Measurements from ENCODE around the gene TRIM66. TPM values are rescaled to one million over a fixed set of nuclear protein-coding genes. Genes with fewer than 3 reads are reported as not detected.

Gene TRIM66
- total and polyA plus RNA-seq, 2 donors (not counting 3 experiments of a cell fraction or from before 2014, with no cell fraction given) = 5.5 to 11.7 TPM

DNA sequence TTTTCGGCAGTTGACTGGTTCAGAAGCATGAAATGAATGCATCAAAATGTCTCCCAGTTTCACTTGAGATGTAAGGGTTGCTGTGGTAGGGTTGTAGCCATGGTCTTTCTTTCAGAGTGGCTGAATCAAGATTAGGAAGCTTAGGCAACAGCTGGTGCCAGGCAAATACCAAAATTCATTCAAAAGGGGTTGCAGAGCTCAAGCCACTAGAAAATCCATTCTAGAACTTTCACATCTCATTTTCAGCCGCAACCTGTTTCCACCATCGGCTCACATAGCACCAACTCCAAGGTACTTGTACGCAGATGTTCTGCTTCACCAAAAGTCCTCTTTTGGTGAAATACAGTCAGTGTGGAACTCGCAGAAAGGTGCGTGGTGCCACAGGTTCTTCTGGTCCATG lies 48.0 kb downstream of the TRIM66 start:
- no peak overlapping the region for H3K4me2 ChIP-seq (ENCODE audit: insufficient read depth, low read length)
- no peaks in the 10 kb centered on the region for H3K9me1 ChIP-seq (replicated peaks; ENCODE audit: control insufficient read depth, extremely low read depth, insufficient read depth, low read length)
- no peak for DNase-seq (ENCODE audit: low read depth, low spot score)
- H3K27me3 ChIP-seq (ENCODE audit: control insufficient read depth in 2 of 2, insufficient read depth in 2 of 2, low read length in 2 of 2) = no peaks in the 10 kb centered on the region
- intact Hi-C loops (cut with micrococcal nuclease) = no loop called here
- TF ChIP-seq EZH2 (IDR thresholded peaks at IDR 0.05; ENCODE audit: borderline replicate concordance, low read depth, low read length, severe bottlenecking) = no peak
- H3K9me3 ChIP-seq (replicated peaks; ENCODE audit: control insufficient read depth, insufficient read depth, low read length) = no peaks in the 10 kb centered on the region
- H3K4me3 ChIP-seq (replicated peaks in 1 of 3; ENCODE audit: insufficient read depth in 1 of 3, low read depth in 1 of 3, low read length in 3 of 3) = no peak overlapping the region
- dilution Hi-C loops (cut with MboI; ENCODE audit: extremely low pct_ligation_motif_present, low sequenced_read_pairs) = no loop called here
- POLR2A ChIA-PET = no interaction called here
- H3K79me2 ChIP-seq (ENCODE audit: control insufficient read depth, insufficient read depth, low read length) = no peaks in the 10 kb centered on the region
- H3K27ac ChIP-seq (ENCODE audit: insufficient read depth, low read depth, low read length) = no peak overlapping the region
- no peak overlapping the region for H3K9ac ChIP-seq (replicated peaks; ENCODE audit: extremely low read depth, insufficient read depth, low read length)
- FAIRE-seq = no peak
- peaks cover 0 to 13% of the 10 kb centered on the region in 2 experiments for H3K36me3 ChIP-seq (ENCODE audit: control insufficient read depth in 2 of 2, extremely low read depth in 1 of 2, insufficient read depth in 2 of 2, low read length in 2 of 2)
- H3K4me1 ChIP-seq (ENCODE audit: control insufficient read depth, extremely low read depth, insufficient read depth, low read length) = no peaks in the 10 kb centered on the region
- BruUV-seq (replicated peaks) = no TSS peak
- CTCF ChIA-PET = interaction anchor here (1.3 kb wide), 1 partner anchor 11 kb away, joined by 3 read pairs; no protein-coding TSS in a partner anchor
- no peaks in the 10 kb centered on the region for H4K20me1 ChIP-seq (replicated peaks; ENCODE audit: control insufficient read depth, extremely low read depth, insufficient read depth, low read length)
- H2AFZ ChIP-seq (ENCODE audit: low read depth, low read length) = no peak overlapping the region

DNA sequence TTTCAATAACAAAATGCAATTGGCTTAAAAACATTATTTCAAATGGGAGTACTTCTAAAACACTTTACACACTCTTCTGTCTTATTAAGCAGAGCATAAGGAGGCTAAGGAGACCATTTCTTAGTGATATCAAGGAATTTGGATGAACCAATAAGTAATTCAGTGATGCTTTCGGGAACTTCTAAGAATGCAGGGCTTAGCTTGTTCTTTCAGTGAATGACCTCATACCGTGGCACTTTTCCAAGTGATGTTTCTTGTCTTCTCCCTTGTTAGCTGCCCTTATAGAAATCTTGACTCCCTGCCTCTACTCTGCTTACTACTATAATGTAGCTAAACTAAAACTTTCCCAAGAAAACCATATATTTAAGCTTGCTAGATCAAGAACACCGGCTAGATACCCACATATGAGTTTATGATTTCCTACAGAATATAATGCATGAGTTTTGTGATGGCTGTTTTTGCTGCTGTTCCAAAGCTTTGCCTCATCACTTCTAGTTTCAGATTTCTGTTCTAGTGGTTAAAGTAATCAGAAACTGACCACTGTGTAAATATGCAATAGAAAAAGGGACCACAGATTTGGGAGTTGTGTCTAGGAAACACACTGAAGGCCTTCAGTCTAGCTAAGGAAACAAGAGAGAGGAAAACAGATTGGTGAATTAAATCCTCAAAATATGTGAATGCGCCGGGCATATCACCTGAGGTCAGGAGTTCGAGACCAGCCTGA lies 50.9 kb downstream of the TRIM66 start:
- DNase-seq (ENCODE audit: low read depth, low spot score) = no peak
- Histone ChIP-seq H2AFZ (ENCODE audit: low read depth, low read length) (no peak overlapping the region), H3K9ac (replicated peaks; ENCODE audit: extremely low read depth, insufficient read depth, low read length) (no peak overlapping the region), H3K79me2 (ENCODE audit: control insufficient read depth, insufficient read depth, low read length) (no peaks in the 10 kb centered on the region), H3K36me3 (ENCODE audit: control insufficient read depth in 2 of 2, extremely low read depth in 1 of 2, insufficient read depth in 2 of 2, low read length in 2 of 2) (peaks cover 0 to 5% of the 10 kb centered on the region in 2 experiments), H3K27me3 (ENCODE audit: control insufficient read depth in 2 of 2, insufficient read depth in 2 of 2, low read length in 2 of 2) (no peaks in the 10 kb centered on the region), H3K4me1 (ENCODE audit: control insufficient read depth, extremely low read depth, insufficient read depth, low read length) (no peaks in the 10 kb centered on the region), H3K9me3 (replicated peaks; ENCODE audit: control insufficient read depth, insufficient read depth, low read length) (no peaks in the 10 kb centered on the region), H3K4me2 (ENCODE audit: insufficient read depth, low read length) (no peak overlapping the region), H3K9me1 (replicated peaks; ENCODE audit: control insufficient read depth, extremely low read depth, insufficient read depth, low read length) (no peaks in the 10 kb centered on the region), H3K27ac (ENCODE audit: insufficient read depth, low read depth, low read length) (no peak overlapping the region), H4K20me1 (replicated peaks; ENCODE audit: control insufficient read depth, extremely low read depth, insufficient read depth, low read length) (no peaks in the 10 kb centered on the region), H3K4me3 (replicated peaks in 1 of 3; ENCODE audit: insufficient read depth in 1 of 3, low read depth in 1 of 3, low read length in 3 of 3) (no peak overlapping the region)
- TF ChIP-seq POLR2A (IDR thresholded peaks at IDR 0.05; ENCODE audit: low read depth, low read length) = no peak
- TF ChIP-seq, protein P1, sequence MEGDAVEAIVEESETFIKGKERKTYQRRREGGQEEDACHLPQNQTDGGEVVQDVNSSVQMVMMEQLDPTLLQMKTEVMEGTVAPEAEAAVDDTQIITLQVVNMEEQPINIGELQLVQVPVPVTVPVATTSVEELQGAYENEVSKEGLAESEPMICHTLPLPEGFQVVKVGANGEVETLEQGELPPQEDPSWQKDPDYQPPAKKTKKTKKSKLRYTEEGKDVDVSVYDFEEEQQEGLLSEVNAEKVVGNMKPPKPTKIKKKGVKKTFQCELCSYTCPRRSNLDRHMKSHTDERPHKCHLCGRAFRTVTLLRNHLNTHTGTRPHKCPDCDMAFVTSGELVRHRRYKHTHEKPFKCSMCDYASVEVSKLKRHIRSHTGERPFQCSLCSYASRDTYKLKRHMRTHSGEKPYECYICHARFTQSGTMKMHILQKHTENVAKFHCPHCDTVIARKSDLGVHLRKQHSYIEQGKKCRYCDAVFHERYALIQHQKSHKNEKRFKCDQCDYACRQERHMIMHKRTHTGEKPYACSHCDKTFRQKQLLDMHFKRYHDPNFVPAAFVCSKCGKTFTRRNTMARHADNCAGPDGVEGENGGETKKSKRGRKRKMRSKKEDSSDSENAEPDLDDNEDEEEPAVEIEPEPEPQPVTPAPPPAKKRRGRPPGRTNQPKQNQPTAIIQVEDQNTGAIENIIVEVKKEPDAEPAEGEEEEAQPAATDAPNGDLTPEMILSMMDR (IDR thresholded peaks at IDR 0.05; ENCODE audit: extremely low read depth in 1 of 2, insufficient read depth in 1 of 2, low read depth in 1 of 2, low read length in 2 of 2) = no peak
- no peak for TF ChIP-seq GATA2 (IDR thresholded peaks at IDR 0.05; ENCODE audit: insufficient read depth, insufficient read length, low read depth, low read length)
- TF ChIP-seq, protein P2, sequence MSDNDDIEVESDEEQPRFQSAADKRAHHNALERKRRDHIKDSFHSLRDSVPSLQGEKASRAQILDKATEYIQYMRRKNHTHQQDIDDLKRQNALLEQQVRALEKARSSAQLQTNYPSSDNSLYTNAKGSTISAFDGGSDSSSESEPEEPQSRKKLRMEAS (IDR thresholded peaks at IDR 0.05; ENCODE audit: insufficient read depth, insufficient read length) = no peak
- TF ChIP-seq JUN (IDR thresholded peaks at IDR 0.05; ENCODE audit: borderline replicate concordance, insufficient read depth, insufficient read length, low read depth) = no peak
- no peak for TF ChIP-seq FOS (IDR thresholded peaks at IDR 0.05; ENCODE audit: borderline replicate concordance, insufficient read depth, low read length)
- no peak for TF ChIP-seq EZH2 (IDR thresholded peaks at IDR 0.05; ENCODE audit: borderline replicate concordance, low read depth, low read length, severe bottlenecking)
- TF ChIP-seq MYC (IDR thresholded peaks at IDR 0.05; ENCODE audit: low read depth, low read length) = no peak
- TF ChIP-seq POLR2AphosphoS5 (IDR thresholded peaks at IDR 0.05; ENCODE audit: insufficient read depth, low read depth, low read length) = no peak
- dilution Hi-C loops (cut with MboI; ENCODE audit: extremely low pct_ligation_motif_present, low sequenced_read_pairs) = no loop called here
- ChIA-PET CTCF (interaction anchor here (0.9 kb wide), 1 partner anchor 19 kb away, joined by 3 read pairs; no protein-coding TSS in a partner anchor), POLR2A (no interaction called here)
- BruUV-seq (replicated peaks) = no TSS peak
- intact Hi-C loops (cut with micrococcal nuclease) = no loop called here
- FAIRE-seq = no peak

All from endothelial cell of umbilical vein (primary cell).